A673 (cell line): Measurements from ENCODE around the gene ECI1. TPM values are rescaled to one million over a fixed set of nuclear protein-coding genes. Genes with fewer than 3 reads are reported as not detected.

ENCODE experiments used
- BruUV-seq: library from RNA; stranded (reverse); fragments of 400-500 nt; replicated peaks from 2 replicates; lab custom pipeline; 2021; lab: Mats Ljungman, UMichigan
- CTCF ChIA-PET: fragments of 300-600 bp; sonication (Branson Sonifier 250); formaldehyde crosslinking; loops from one replicate; lab custom pipeline; 2022; ENCODE audit warnings: antibody characterized with exemption; lab: Charles Lee
- POLR2A ChIA-PET: fragments of 300-600 bp; sonication (Branson Sonifier 250); formaldehyde crosslinking; loops from one replicate; lab custom pipeline; 2022; ENCODE audit warnings: antibody characterized with exemption; ENCODE audit not compliant: low non-redundant PET; lab: Charles Lee
- DNase-seq: peaks from one replicate; pipeline ENCODE4 v3.0.0-alpha.2; 2015; ENCODE audit warnings: low spot score
- H3K27ac ChIP-seq: fragments of 200-600 bp; sonication (generic); 2 replicates; pipeline ENCODE4 v1.5.1; 2016; ENCODE audit warnings: mixed run types, low read depth, mild to moderate bottlenecking, mixed read lengths, antibody characterized with exemption, low read length; ENCODE audit not compliant: poor library complexity, severe bottlenecking
- H3K27me3 ChIP-seq: fragments of 200-600 bp; sonication (generic); replicated peaks from 2 replicates; pipeline ENCODE4 v1.6.1; 2017; ENCODE audit warnings: mixed run types, low read depth, mild to moderate bottlenecking, mixed read lengths, antibody characterized with exemption, low read length; ENCODE audit not compliant: insufficient read depth, poor library complexity
- H3K36me3 ChIP-seq: fragments of 200-600 bp; sonication (generic); 2 replicates; pipeline ENCODE4 v1.6.1; 2016; ENCODE audit warnings: mixed run types, mild to moderate bottlenecking, mixed read lengths, antibody characterized with exemption, low read length; ENCODE audit not compliant: insufficient read depth, poor library complexity, severe bottlenecking
- H3K4me1 ChIP-seq: fragments of 200-600 bp; sonication (generic); 2 replicates; pipeline ENCODE4 v1.6.1; 2017; ENCODE audit warnings: mixed run types, mild to moderate bottlenecking, mixed read lengths, antibody characterized with exemption, low read length; ENCODE audit not compliant: insufficient read depth, poor library complexity, severe bottlenecking
- H3K4me3 ChIP-seq: fragments of 200-600 bp; sonication (generic); 2 replicates; pipeline ENCODE4 v1.5.1; 2016; ENCODE audit warnings: low read depth, mixed run types, mild to moderate bottlenecking, mixed read lengths, low read length; ENCODE audit not compliant: poor library complexity, severe bottlenecking
- H3K9me3 ChIP-seq: fragments of 200-600 bp; sonication (generic); 2 replicates; pipeline ENCODE4 v1.6.1; 2016; ENCODE audit warnings: mixed run types, low read depth, mild to moderate bottlenecking, mixed read lengths, antibody characterized with exemption, low read length; ENCODE audit not compliant: poor library complexity, severe bottlenecking
- EZH2 ChIP-seq: fragments of 200-600 bp; sonication (generic); IDR thresholded peaks from 2 replicates; pipeline ENCODE4 v1.6.1; 2017; ENCODE audit warnings: borderline replicate concordance, low read depth, mild to moderate bottlenecking, mixed read lengths, antibody characterized with exemption, low read length; ENCODE audit not compliant: poor library complexity, severe bottlenecking
- intact Hi-C: fragments of 100-400 bp; cut with micrococcal nuclease; formaldehyde crosslinking; loops from one replicate; pipeline ENCODE4 v1.10.0; 2022; ENCODE audit not compliant: unreplicated experiment
- total RNA-seq: library from RNA; stranded (reverse); gene quantifications from 2 replicates; pipeline ENCODE4 v1.2.3, GENCODE V29; 2021
- TF ChIP-seq, protein P1 (sequence below): fragments of 300-800, 200-600 bp; sonication (generic); conservative IDR thresholded peaks from 2 replicates; pipeline ENCODE4 v1.5.1; 2017; ENCODE audit warnings: low read depth, mild to moderate bottlenecking, antibody characterized with exemption, low read length, moderate library complexity, mixed read lengths

Gene ECI1
- total RNA-seq, 1 experiment from 2014 or later: 55.3 TPM

DNA sequence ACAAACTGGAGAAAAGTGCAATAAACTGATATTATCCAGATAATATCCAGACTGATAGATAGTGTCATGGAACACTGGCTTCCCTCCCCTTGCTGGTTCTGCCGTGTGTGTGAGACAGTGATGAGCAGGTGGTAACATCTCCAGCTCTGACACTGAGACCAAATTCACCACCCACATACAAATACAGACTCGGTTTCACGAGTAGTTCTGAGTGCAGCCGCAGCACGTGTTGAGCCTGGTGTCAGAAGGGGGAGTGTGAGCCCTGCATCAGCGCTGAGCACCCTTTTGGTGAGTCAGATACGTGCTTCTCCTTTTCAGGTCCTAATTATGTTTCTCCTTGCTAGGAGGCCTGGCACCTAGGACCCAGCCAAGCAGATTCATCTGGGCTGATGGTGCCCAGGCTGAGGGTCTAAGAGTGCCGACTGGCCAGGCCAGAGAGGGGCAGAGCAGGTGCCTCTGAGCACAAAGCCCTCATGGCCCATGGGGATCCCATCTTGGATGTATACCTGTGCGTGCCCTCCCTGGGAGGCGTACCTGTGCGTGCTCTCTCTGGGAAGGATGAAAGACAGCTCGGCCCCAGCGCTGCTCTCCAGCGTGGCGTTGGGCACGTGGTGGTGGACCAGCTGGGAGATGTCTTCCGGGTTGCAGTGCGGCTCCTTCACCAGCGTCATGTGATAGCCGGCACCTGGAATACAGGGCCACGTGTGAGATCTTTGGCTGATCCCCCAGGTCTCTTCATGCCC is 43.8 kb upstream of the ECI1 start:
- Histone ChIP-seq H3K27ac (no peak overlapping the region), H3K27me3 (no peaks in the 10 kb centered on the region), H3K4me3 (no peak overlapping the region), H3K4me1 (no peaks in the 10 kb centered on the region), H3K9me3 (no peaks in the 10 kb centered on the region), H3K36me3 (no peaks in the 10 kb centered on the region)
- ChIA-PET POLR2A (no interaction called here), CTCF (interaction anchor here (0.5 kb wide), 1 partner anchor 86 kb away, joined by 3 read pairs; no protein-coding TSS in a partner anchor)
- no peak for TF ChIP-seq EZH2
- TF ChIP-seq, protein P1, sequence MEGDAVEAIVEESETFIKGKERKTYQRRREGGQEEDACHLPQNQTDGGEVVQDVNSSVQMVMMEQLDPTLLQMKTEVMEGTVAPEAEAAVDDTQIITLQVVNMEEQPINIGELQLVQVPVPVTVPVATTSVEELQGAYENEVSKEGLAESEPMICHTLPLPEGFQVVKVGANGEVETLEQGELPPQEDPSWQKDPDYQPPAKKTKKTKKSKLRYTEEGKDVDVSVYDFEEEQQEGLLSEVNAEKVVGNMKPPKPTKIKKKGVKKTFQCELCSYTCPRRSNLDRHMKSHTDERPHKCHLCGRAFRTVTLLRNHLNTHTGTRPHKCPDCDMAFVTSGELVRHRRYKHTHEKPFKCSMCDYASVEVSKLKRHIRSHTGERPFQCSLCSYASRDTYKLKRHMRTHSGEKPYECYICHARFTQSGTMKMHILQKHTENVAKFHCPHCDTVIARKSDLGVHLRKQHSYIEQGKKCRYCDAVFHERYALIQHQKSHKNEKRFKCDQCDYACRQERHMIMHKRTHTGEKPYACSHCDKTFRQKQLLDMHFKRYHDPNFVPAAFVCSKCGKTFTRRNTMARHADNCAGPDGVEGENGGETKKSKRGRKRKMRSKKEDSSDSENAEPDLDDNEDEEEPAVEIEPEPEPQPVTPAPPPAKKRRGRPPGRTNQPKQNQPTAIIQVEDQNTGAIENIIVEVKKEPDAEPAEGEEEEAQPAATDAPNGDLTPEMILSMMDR: no peak
- intact Hi-C loops: no loop called here
- DNase-seq: no peak
- BruUV-seq: no TSS peak

DNA sequence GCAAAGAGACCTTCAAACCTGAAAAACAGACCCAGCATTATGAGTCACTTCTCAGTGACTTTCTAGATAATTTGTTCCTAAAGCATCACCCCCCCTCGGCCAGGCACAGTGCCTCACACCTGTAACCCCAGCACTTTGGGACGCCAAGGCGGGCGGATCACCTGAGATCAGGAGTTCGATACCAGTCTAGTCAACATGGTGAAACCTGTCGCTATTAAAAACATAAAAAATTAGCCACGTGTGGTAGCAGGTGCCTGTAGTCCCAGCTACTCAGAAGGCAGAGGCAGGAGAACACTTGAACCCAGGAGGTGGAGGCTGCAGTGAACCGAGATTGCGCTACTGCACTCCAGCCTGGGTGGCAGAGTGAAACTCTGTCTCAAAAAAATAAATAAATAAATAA is 40.8 kb upstream of the ECI1 start:
- intact Hi-C loops: no loop called here
- no peaks in the 10 kb centered on the region for H3K9me3 ChIP-seq
- CTCF ChIA-PET: no interaction called here
- H3K36me3 ChIP-seq: no peaks in the 10 kb centered on the region
- POLR2A ChIA-PET: no interaction called here
- H3K27me3 ChIP-seq: no peaks in the 10 kb centered on the region
- no peak overlapping the region for H3K4me3 ChIP-seq
- TF ChIP-seq, protein P1: no peak
- no peak for TF ChIP-seq EZH2
- no peak for DNase-seq
- no peak overlapping the region for H3K27ac ChIP-seq
- BruUV-seq: no TSS peak
- no peaks in the 10 kb centered on the region for H3K4me1 ChIP-seq

DNA sequence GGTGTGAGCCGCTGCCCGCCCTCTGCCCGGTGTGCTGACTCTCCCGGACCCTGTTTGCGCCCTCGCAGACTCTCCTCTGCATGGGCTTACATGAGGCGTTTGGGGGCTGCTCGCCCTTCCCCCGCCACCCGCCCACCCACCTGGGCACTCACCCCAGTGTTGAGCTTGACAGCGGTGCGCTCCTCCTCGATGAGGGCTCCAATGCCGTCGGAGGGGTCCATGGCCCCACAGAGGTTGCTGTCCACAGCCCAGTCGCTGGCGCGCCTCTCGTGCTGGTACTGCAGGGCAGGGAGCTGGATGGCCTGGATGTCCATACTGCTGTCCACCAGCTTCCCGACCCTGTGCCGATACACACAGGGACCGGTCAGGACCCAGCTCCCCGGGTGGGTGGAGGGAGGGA is 37.9 kb upstream of the ECI1 start:
- Histone ChIP-seq H3K4me1 (no peaks in the 10 kb centered on the region), H3K9me3 (no peaks in the 10 kb centered on the region), H3K27ac (no peak overlapping the region), H3K36me3 (no peaks in the 10 kb centered on the region), H3K27me3 (no peaks in the 10 kb centered on the region), H3K4me3 (no peak overlapping the region)
- ChIA-PET POLR2A (no interaction called here), CTCF (no interaction called here)
- no peak for DNase-seq
- no peak for TF ChIP-seq EZH2
- TF ChIP-seq, protein P1: no peak
- BruUV-seq: no TSS peak
- intact Hi-C loops: no loop called here
